Measurements from ENCODE around the gene TRMT10B. TPM values are rescaled to one million over a fixed set of nuclear protein-coding genes. Genes with fewer than 3 reads are reported as not detected.

Gene TRMT10B
- total RNA-seq, 1 donor from 2014 or later, result 4.5 TPM

- Histone ChIP-seq H3K27me3 (ENCODE audit: low read depth) (no peaks in the 10 kb centered on the region), H3K27ac (replicated peaks) (no peak overlapping the region), H3K9me3 (replicated peaks) (no peaks in the 10 kb centered on the region), H3K4me3 (no peak overlapping the region), H3K4me1 (no peaks in the 10 kb centered on the region), H3K36me3 (peaks cover 77% of the 10 kb centered on the region)
- no peak for DNase-seq
- intact Hi-C loops (cut with micrococcal nuclease), result no loop called here
- TF ChIP-seq, protein P1, sequence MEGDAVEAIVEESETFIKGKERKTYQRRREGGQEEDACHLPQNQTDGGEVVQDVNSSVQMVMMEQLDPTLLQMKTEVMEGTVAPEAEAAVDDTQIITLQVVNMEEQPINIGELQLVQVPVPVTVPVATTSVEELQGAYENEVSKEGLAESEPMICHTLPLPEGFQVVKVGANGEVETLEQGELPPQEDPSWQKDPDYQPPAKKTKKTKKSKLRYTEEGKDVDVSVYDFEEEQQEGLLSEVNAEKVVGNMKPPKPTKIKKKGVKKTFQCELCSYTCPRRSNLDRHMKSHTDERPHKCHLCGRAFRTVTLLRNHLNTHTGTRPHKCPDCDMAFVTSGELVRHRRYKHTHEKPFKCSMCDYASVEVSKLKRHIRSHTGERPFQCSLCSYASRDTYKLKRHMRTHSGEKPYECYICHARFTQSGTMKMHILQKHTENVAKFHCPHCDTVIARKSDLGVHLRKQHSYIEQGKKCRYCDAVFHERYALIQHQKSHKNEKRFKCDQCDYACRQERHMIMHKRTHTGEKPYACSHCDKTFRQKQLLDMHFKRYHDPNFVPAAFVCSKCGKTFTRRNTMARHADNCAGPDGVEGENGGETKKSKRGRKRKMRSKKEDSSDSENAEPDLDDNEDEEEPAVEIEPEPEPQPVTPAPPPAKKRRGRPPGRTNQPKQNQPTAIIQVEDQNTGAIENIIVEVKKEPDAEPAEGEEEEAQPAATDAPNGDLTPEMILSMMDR (IDR thresholded peaks at IDR 0.05; ENCODE audit: borderline replicate concordance), result no peak
These were observed 22.7 kb downstream of the TRMT10B start for GRCh38 chr9:37776328-37776727.

GRCh38 chr9:37778534-37778933, 24.9 kb downstream of the TRMT10B start:
- H3K9me3 ChIP-seq (replicated peaks), result no peaks in the 10 kb centered on the region
- intact Hi-C loops (cut with micrococcal nuclease), result no loop called here

GRCh38 chr9:37784291-37784615, 30.6 kb downstream of the TRMT10B start:
- Histone ChIP-seq H3K4me3 (peak overlapping the region; percentile 91), H3K36me3 (peaks cover 45% of the 10 kb centered on the region), H3K9me3 (replicated peaks) (no peaks in the 10 kb centered on the region), H3K27me3 (ENCODE audit: low read depth) (peaks cover 11% of the 10 kb centered on the region), H3K4me1 (peaks cover 32% of the 10 kb centered on the region), H3K27ac (replicated peaks) (peak overlapping the region; percentile 88)
- TF ChIP-seq, protein P1 (IDR thresholded peaks at IDR 0.05; ENCODE audit: borderline replicate concordance), result no peak
- DNase-seq, result no peak
- intact Hi-C loops (cut with micrococcal nuclease), result no loop called here

More at GRCh38 chr9:37778534-37778933, 24.9 kb downstream of the TRMT10B start:
- no peak overlapping the region for H3K27ac ChIP-seq (replicated peaks)
- H3K4me1 ChIP-seq, result peaks cover 11% of the 10 kb centered on the region
- no peak for DNase-seq
- H3K4me3 ChIP-seq, result no peak overlapping the region
- TF ChIP-seq, protein P1 (IDR thresholded peaks at IDR 0.05; ENCODE audit: borderline replicate concordance), result no peak
- H3K36me3 ChIP-seq, result peaks cover 85% of the 10 kb centered on the region
- H3K27me3 ChIP-seq (ENCODE audit: low read depth), result no peaks in the 10 kb centered on the region

- peak; percentile 89 for DNase-seq
- peak within 1 kb of the TSS; percentile 88 for H3K27ac ChIP-seq (replicated peaks)
- intact Hi-C loops (cut with micrococcal nuclease), result no loop called here
- no peaks in the 10 kb centered on the region for H3K9me3 ChIP-seq (replicated peaks)
- peak within 1 kb of the TSS; percentile 91 for H3K4me3 ChIP-seq
- TF ChIP-seq, protein P1 (IDR thresholded peaks at IDR 0.05; ENCODE audit: borderline replicate concordance), result peak; percentile 38
- peaks cover 32% of the 10 kb centered on the region for H3K4me1 ChIP-seq
- peaks cover 11% of the 10 kb centered on the region for H3K27me3 ChIP-seq (ENCODE audit: low read depth)
- H3K36me3 ChIP-seq, result peaks cover 39% of the 10 kb centered on the region
These were observed 31.2 kb downstream of the TRMT10B start, which contains the start of gene EXOSC3 for GRCh38 chr9:37784616-37785483. TSS of gene EXOSC3 (minus strand) at chr9:37785064. CDS start at chr9:37785044, 20 bp downstream.

- TF ChIP-seq, protein P1 (IDR thresholded peaks at IDR 0.05; ENCODE audit: borderline replicate concordance), result no peak
- H3K27me3 ChIP-seq (ENCODE audit: low read depth), result peaks cover 11% of the 10 kb centered on the region
- H3K9me3 ChIP-seq (replicated peaks), result no peaks in the 10 kb centered on the region
- H3K4me1 ChIP-seq, result peaks cover 32% of the 10 kb centered on the region
- H3K27ac ChIP-seq (replicated peaks), result no peak overlapping the region
- peaks cover 17% of the 10 kb centered on the region for H3K36me3 ChIP-seq
- intact Hi-C loops (cut with micrococcal nuclease), result no loop called here
- H3K4me3 ChIP-seq, result no peak overlapping the region
- no peak for DNase-seq
These were observed 33.5 kb downstream of the TRMT10B start for GRCh38 chr9:37787059-37787458.

Measured in left ventricle myocardium inferior (tissue), 1 donor.